ENCODE data around the gene LPAR1. TPM values are rescaled to one million over a fixed set of nuclear protein-coding genes. Genes with fewer than 3 reads are reported as not detected.

The LPAR1 gene
- total and polyA plus RNA-seq, 9 of the 15 experiments (the other 6 are each of a cell fraction or from before 2014, with no cell fraction given) = 0.13 TPM; not detected in 8

DNA sequence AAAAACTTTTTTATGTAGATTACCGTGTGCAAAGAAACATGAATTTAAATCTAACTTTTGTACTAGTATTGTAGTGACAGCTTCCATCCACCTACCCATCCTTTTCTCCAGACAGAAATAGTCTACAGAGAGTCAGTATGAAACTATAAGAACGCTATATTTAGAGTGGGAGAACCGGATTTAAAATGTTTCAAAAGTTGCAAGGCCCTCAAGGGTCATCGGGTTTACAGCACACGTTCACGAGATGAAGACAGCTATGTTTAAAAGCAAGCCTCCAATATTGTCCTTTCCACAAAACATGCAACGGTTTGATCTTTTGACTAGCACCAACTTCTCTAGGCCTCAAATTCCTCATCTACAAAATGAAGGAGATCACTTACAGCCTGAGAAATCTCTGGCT, 139.9 kb downstream of the LPAR1 start:
- no peaks in the 10 kb centered on the region for H3K4me1 ChIP-seq (replicated peaks in 1 of 2; ENCODE audit: control insufficient read depth in 2 of 2, insufficient read depth in 2 of 2, low read length in 2 of 2)
- H3K27me3 ChIP-seq (ENCODE audit: control insufficient read depth in 2 of 2, insufficient read depth in 2 of 2, low read length in 2 of 2) = no peaks in the 10 kb centered on the region
- TF ChIP-seq, protein P1, sequence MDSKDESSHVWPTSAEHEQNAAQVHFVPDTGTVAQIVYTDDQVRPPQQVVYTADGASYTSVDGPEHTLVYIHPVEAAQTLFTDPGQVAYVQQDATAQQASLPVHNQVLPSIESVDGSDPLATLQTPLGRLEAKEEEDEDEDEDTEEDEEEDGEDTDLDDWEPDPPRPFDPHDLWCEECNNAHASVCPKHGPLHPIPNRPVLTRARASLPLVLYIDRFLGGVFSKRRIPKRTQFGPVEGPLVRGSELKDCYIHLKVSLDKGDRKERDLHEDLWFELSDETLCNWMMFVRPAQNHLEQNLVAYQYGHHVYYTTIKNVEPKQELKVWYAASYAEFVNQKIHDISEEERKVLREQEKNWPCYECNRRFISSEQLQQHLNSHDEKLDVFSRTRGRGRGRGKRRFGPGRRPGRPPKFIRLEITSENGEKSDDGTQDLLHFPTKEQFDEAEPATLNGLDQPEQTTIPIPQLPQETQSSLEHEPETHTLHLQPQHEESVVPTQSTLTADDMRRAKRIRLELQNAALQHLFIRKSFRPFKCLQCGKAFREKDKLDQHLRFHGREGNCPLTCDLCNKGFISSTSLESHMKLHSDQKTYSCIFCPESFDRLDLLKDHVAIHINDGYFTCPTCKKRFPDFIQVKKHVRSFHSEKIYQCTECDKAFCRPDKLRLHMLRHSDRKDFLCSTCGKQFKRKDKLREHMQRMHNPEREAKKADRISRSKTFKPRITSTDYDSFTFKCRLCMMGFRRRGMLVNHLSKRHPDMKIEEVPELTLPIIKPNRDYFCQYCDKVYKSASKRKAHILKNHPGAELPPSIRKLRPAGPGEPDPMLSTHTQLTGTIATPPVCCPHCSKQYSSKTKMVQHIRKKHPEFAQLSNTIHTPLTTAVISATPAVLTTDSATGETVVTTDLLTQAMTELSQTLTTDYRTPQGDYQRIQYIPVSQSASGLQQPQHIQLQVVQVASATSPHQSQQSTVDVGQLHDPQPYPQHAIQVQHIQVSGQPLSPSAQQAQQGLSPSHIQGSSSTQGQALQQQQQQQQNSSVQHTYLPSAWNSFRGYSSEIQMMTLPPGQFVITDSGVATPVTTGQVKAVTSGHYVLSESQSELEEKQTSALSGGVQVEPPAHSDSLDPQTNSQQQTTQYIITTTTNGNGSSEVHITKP (IDR thresholded peaks at IDR 0.05; ENCODE audit: partially characterized antibody) = no peak
- TF ChIP-seq ZNF134 (CRISPR knock-in tag; conservative IDR thresholded peaks at IDR 0.05) = no peak
- no peak for TF ChIP-seq SMAD4 (CRISPR knock-in tag; conservative IDR thresholded peaks at IDR 0.05)
- TF ChIP-seq NRF1 (conservative IDR thresholded peaks at IDR 0.05 in 1 of 2, IDR thresholded peaks at IDR 0.05 in 1 of 2) = no peak
- TF ChIP-seq KLF13 (tag; IDR thresholded peaks at IDR 0.05; ENCODE audit: borderline replicate concordance, low read depth) = no peak
- TF ChIP-seq ZNF121 (CRISPR knock-in tag; conservative IDR thresholded peaks at IDR 0.05) = no peak
- no peak overlapping the region for H3K27ac ChIP-seq (ENCODE audit: extremely low read depth, low read depth, low read length)
- 0% methylated on average over 7 of the region's 7 CpGs for WGBS (ENCODE audit: insufficient coverage, low coverage, missing lambda C conversion rate)
- no TSS peak for BruUV-seq (replicated peaks)
- H3K9me3 ChIP-seq (replicated peaks; ENCODE audit: control insufficient read depth, insufficient read depth, low read depth, low read length) = no peaks in the 10 kb centered on the region
- ChIA-PET POLR2A (interaction anchor here (0.7 to 1.2 kb wide), 2 partner anchors 8 to 1044 kb away, joined by 3 to 4 read pairs; no protein-coding TSS in a partner anchor), CTCF (ENCODE audit: low intra/inter-chr PET ratio) (no interaction called here)
- no peak overlapping the region for H3K4me2 ChIP-seq (ENCODE audit: insufficient read depth, low read length)
- H2AFZ ChIP-seq (ENCODE audit: low read depth, low read length) = no peak overlapping the region
- DNase-seq (ENCODE audit: extremely low read depth in 1 of 4, low spot score in 3 of 4) (no peak), ATAC-seq (no peak), FAIRE-seq (no peak)
- H3K79me2 ChIP-seq (ENCODE audit: control insufficient read depth, insufficient read depth, low read length) = no peaks in the 10 kb centered on the region
- H3K4me3 ChIP-seq = no peak overlapping the region
- no peaks in the 10 kb centered on the region for H3K9me1 ChIP-seq (ENCODE audit: control insufficient read depth, insufficient read depth, low read length)
- no peaks in the 10 kb centered on the region for H3K36me3 ChIP-seq (ENCODE audit: control insufficient read depth, insufficient read depth, low read length)
- in situ Hi-C loops (cut with MboI) (no loop called here), intact Hi-C loops (cut with micrococcal nuclease) (no loop called here)
- no peak overlapping the region for H3K9ac ChIP-seq (ENCODE audit: insufficient read depth in 1 of 2, low read depth in 2 of 2, low read length in 2 of 2)
- no peaks in the 10 kb centered on the region for H4K20me1 ChIP-seq (replicated peaks; ENCODE audit: control insufficient read depth, insufficient read depth, low read length)

Data from K562 (cell line).